ENCODE data around the gene TRABD2B.

Gene TRABD2B

DNA sequence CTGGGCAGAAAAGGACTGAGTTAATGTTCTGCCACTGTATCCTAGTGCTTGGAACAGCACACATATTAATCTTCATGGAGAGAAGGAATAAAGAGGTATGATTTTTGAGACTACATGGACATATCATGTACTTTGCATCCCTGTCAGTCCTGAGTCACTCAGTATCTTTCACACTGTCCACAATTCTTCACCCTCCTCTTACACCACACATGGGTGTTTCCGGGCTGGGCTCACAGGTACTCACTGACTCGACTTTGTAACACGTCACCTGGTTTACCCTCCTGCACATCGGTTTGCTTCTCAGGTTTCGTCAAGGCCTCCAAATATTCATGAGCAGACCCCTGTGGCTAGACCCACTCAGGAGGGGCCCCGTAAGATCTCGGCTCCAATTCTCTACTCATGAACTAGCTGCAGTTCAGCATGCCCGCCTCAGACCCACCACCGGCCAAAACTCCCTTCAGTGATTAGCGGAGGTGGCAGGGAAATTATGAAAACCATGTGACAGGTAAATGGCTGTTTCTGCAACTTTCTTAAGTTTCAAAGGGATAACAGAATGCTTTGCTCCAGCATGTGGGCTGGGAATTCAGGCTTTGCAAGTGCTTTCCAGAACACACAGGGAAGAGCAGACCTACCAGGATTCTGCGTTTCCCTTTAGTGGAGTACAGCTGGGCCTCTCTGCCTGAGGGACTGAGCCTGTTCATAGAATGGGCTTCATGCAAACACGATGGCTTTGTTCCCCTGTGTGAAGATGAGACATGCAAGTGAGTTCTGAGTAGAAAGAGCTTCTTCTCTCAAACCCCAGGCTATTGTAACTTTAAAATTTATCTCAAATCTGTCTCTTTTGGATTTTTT lies 31.3 kb upstream of the TRABD2B start:
- H3F3A ChIP-seq (ENCODE audit: control insufficient read depth, insufficient read depth): no peaks in the 10 kb centered on the region
- TF ChIP-seq, protein P1, sequence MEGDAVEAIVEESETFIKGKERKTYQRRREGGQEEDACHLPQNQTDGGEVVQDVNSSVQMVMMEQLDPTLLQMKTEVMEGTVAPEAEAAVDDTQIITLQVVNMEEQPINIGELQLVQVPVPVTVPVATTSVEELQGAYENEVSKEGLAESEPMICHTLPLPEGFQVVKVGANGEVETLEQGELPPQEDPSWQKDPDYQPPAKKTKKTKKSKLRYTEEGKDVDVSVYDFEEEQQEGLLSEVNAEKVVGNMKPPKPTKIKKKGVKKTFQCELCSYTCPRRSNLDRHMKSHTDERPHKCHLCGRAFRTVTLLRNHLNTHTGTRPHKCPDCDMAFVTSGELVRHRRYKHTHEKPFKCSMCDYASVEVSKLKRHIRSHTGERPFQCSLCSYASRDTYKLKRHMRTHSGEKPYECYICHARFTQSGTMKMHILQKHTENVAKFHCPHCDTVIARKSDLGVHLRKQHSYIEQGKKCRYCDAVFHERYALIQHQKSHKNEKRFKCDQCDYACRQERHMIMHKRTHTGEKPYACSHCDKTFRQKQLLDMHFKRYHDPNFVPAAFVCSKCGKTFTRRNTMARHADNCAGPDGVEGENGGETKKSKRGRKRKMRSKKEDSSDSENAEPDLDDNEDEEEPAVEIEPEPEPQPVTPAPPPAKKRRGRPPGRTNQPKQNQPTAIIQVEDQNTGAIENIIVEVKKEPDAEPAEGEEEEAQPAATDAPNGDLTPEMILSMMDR (IDR thresholded peaks at IDR 0.05; ENCODE audit: low read depth, low read length, poor library complexity, severe bottlenecking): no peak
- no peak for TF ChIP-seq EZH2phosphoT487 (IDR thresholded peaks at IDR 0.05; ENCODE audit: borderline replicate concordance, low read length)
- no peaks in the 10 kb centered on the region for H3K36me3 ChIP-seq (ENCODE audit: control insufficient read depth, low read length)
- no peaks in the 10 kb centered on the region for H4K20me1 ChIP-seq (ENCODE audit: control insufficient read depth, insufficient read depth, low read depth, low read length)
- no peaks in the 10 kb centered on the region for H3K79me2 ChIP-seq (ENCODE audit: control insufficient read depth, low read length)
- no peaks in the 10 kb centered on the region for H3K27me3 ChIP-seq (ENCODE audit: control insufficient read depth, low read length)
- H3K4me2 ChIP-seq (ENCODE audit: low read length): no peak overlapping the region
- H3K4me1 ChIP-seq (ENCODE audit: control insufficient read depth, low read length): no peaks in the 10 kb centered on the region
- no peak overlapping the region for H3K4me3 ChIP-seq (ENCODE audit: low read length)
- H3K9me2 ChIP-seq (replicated peaks; ENCODE audit: control insufficient read depth, low read length): no peaks in the 10 kb centered on the region
- no peaks in the 10 kb centered on the region for H3K9me3 ChIP-seq (ENCODE audit: control insufficient read depth, insufficient read depth, low read length)
- no peak overlapping the region for H3K27ac ChIP-seq (ENCODE audit: low read depth, low read length)

DNA sequence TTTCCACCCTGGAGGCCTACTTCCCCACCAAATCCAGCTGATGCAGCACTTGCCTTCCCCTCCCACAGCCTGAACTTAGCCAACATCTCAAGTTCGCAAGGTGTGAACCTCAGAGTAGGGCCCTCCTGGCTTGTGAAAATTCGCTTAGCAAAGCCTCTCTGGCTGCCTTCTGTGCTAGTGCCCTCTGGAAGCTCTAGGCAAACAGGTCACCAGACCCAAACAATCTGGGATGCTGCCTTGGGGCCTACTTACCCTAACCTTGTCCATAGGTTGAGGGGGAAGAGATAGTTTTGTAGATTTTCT lies 30.3 kb upstream of the TRABD2B start:
- TF ChIP-seq, protein P1 (IDR thresholded peaks at IDR 0.05; ENCODE audit: low read depth, low read length, poor library complexity, severe bottlenecking): no peak
- Histone ChIP-seq H3K9me3 (ENCODE audit: control insufficient read depth, insufficient read depth, low read length) (no peaks in the 10 kb centered on the region), H3K4me2 (ENCODE audit: low read length) (no peak overlapping the region), H3K27me3 (ENCODE audit: control insufficient read depth, low read length) (no peaks in the 10 kb centered on the region), H3K4me3 (ENCODE audit: low read length) (no peak overlapping the region), H3K27ac (ENCODE audit: low read depth, low read length) (no peak overlapping the region), H4K20me1 (ENCODE audit: control insufficient read depth, insufficient read depth, low read depth, low read length) (no peaks in the 10 kb centered on the region), H3K79me2 (ENCODE audit: control insufficient read depth, low read length) (no peaks in the 10 kb centered on the region), H3K9me2 (replicated peaks; ENCODE audit: control insufficient read depth, low read length) (no peaks in the 10 kb centered on the region), H3K4me1 (ENCODE audit: control insufficient read depth, low read length) (no peaks in the 10 kb centered on the region), H3K36me3 (ENCODE audit: control insufficient read depth, low read length) (no peaks in the 10 kb centered on the region), H3F3A (ENCODE audit: control insufficient read depth, insufficient read depth) (no peaks in the 10 kb centered on the region)

DNA sequence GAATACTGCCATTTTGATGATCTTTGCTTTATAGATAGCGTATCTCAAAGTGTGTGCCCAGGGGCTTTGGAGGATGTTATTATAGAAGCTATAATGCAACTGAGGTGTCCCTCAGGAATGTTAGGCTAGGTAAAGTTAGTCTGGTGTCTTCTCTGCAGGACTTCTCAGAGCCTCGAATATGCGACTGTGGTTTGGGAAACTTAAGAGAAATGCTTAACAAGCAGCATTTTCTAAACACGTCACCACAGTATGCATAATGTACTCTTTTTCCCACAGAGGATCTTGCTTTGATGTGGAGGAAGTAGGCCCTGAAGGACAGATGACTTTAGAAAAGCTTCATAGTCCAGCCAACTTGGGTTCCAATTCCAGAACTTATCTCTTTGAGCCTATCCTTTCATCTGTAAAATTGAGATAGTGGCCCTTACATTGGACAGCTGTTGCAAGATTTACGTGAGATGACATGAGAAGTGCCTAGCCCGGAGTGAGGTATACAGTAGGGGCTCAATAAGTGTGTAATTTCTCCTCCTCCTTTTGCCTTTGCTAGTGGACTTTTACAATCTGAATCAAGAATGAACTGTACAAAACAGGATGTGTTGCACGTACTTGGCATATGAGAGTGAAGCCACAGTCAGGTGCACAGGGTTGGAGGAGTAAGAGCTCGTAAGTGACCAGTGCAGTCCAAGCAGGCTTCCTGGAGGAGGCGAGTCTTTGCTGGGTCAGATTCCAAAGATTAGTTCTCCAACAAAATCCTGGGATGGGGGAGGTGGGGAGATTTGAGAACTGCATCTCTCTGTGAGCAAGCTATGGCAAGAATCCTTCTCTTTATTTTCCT lies 29.7 kb upstream of the TRABD2B start:
- TF ChIP-seq, protein P1 (IDR thresholded peaks at IDR 0.05; ENCODE audit: low read depth, low read length, poor library complexity, severe bottlenecking): no peak
- no peak for TF ChIP-seq EZH2phosphoT487 (IDR thresholded peaks at IDR 0.05; ENCODE audit: borderline replicate concordance, low read length)
- no peaks in the 10 kb centered on the region for H3K4me1 ChIP-seq (ENCODE audit: control insufficient read depth, low read length)
- no peaks in the 10 kb centered on the region for H3K9me2 ChIP-seq (replicated peaks; ENCODE audit: control insufficient read depth, low read length)
- no peak overlapping the region for H3K4me3 ChIP-seq (ENCODE audit: low read length)
- no peaks in the 10 kb centered on the region for H3K27me3 ChIP-seq (ENCODE audit: control insufficient read depth, low read length)
- no peaks in the 10 kb centered on the region for H3K79me2 ChIP-seq (ENCODE audit: control insufficient read depth, low read length)
- H3K36me3 ChIP-seq (ENCODE audit: control insufficient read depth, low read length): no peaks in the 10 kb centered on the region
- H3F3A ChIP-seq (ENCODE audit: control insufficient read depth, insufficient read depth): no peaks in the 10 kb centered on the region
- H4K20me1 ChIP-seq (ENCODE audit: control insufficient read depth, insufficient read depth, low read depth, low read length): no peaks in the 10 kb centered on the region
- H3K4me2 ChIP-seq (ENCODE audit: low read length): no peak overlapping the region
- H3K9me3 ChIP-seq (ENCODE audit: control insufficient read depth, insufficient read depth, low read length): no peaks in the 10 kb centered on the region
- H3K27ac ChIP-seq (ENCODE audit: low read depth, low read length): no peak overlapping the region
